Esophagus squamous epithelium (tissue), 4 donors: ENCODE results near the gene BMP10.

Source experiments
- CTCF ChIP-seq, 6 experiments: fragments of 450-650 bp in 4 of 6; fragments of 200-600 bp in 2 of 6; sonication (generic) in 2 of 6; IDR thresholded peaks; one replicate each; pipeline ENCODE4 v1.5.1; 2016 to 2019; ENCODE audit warnings: antibody characterized with exemption in 6 of 6, mild to moderate bottlenecking in 4 of 6, moderate library complexity in 4 of 6
- POLR2A ChIP-seq, 4 donors: fragments of 450-650 bp; IDR thresholded peaks; one replicate each; pipeline ENCODE4 v1.6.1; 2017; ENCODE audit warnings: antibody characterized with exemption in 4 of 4, mild to moderate bottlenecking in 4 of 4, moderate library complexity in 3 of 4

- TF ChIP-seq CTCF (IDR thresholded peaks at IDR 0.05) (no peak), POLR2A (IDR thresholded peaks at IDR 0.05) (no peak)
Measured at GRCh38 chr2:68907232-68907919, 36.2 kb upstream of the BMP10 start.
